Measurements from ENCODE around the gene ZNF200. TPM values are rescaled to one million over a fixed set of nuclear protein-coding genes. Genes with fewer than 3 reads are reported as not detected.

The ZNF200 gene
- total and polyA plus RNA-seq, 2 donors (not counting 1 experiment from before 2014, with no cell fraction given), result 2.7 to 20.1 TPM

DNA sequence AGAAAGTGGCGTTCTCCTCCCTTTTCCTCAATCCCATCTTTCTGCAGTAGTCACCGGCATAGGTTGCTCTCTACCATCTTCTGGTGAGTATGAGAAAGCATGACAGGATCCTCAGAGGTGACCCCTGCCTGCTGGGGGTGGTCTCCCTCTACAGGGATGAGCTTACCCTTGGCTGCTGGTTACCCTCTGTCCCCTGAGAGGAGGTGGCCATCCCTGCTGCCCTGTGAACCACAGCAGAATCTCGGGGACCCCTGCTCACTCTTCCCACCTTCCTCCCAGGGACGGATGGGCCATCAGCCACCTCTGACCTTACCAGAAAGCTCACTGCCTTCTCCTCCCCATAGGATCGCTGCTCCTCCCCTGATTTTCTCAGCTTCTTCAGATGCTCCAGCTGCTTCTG lies 13.6 kb upstream of the ZNF200 start:
- no peaks in the 10 kb centered on the region for H3K79me2 ChIP-seq (ENCODE audit: control insufficient read depth, insufficient read depth, low read length)
- intact Hi-C loops (cut with micrococcal nuclease), result no loop called here
- Mint-ChIP-seq H3K4me1 (no peaks in the 10 kb centered on the region), H3K27ac (no peak overlapping the region), H3K27me3 (peaks cover 29% of the 10 kb centered on the region), H3K9me3 (ENCODE audit: insufficient read depth) (no peaks in the 10 kb centered on the region), H3K4me3 (no peak overlapping the region)
- TF ChIP-seq, protein P1, sequence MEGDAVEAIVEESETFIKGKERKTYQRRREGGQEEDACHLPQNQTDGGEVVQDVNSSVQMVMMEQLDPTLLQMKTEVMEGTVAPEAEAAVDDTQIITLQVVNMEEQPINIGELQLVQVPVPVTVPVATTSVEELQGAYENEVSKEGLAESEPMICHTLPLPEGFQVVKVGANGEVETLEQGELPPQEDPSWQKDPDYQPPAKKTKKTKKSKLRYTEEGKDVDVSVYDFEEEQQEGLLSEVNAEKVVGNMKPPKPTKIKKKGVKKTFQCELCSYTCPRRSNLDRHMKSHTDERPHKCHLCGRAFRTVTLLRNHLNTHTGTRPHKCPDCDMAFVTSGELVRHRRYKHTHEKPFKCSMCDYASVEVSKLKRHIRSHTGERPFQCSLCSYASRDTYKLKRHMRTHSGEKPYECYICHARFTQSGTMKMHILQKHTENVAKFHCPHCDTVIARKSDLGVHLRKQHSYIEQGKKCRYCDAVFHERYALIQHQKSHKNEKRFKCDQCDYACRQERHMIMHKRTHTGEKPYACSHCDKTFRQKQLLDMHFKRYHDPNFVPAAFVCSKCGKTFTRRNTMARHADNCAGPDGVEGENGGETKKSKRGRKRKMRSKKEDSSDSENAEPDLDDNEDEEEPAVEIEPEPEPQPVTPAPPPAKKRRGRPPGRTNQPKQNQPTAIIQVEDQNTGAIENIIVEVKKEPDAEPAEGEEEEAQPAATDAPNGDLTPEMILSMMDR (IDR thresholded peaks at IDR 0.05), result no peak
- no peak for TF ChIP-seq EZH2 (IDR thresholded peaks at IDR 0.05; ENCODE audit: borderline replicate concordance, insufficient read depth, low read depth, low read length, poor library complexity, severe bottlenecking)
- no peak overlapping the region for H3K4me3 ChIP-seq (ENCODE audit: control extremely low read depth in 1 of 5, extremely low read depth in 1 of 5, insufficient read depth in 1 of 5, low read depth in 2 of 5, low read length in 4 of 5)
- ATAC-seq (ENCODE audit: low read depth) (no peak), DNase-seq (no peak)
- H3K36me3 ChIP-seq (replicated peaks in 1 of 2; ENCODE audit: control extremely low read depth in 1 of 2, control insufficient read depth in 1 of 2, extremely low read depth in 1 of 2, insufficient read depth in 2 of 2, low read length in 1 of 2), result no peaks in the 10 kb centered on the region
- H3K4me1 ChIP-seq (ENCODE audit: control insufficient read depth in 2 of 2, insufficient read depth in 2 of 2, low read length in 2 of 2), result no peaks in the 10 kb centered on the region
- H3K27ac ChIP-seq (ENCODE audit: low read length in 2 of 2), result no peak overlapping the region
- ChIA-PET POLR2A (no interaction called here), CTCF (no interaction called here)
- no peaks in the 10 kb centered on the region for H3K9me3 ChIP-seq (ENCODE audit: control extremely low read depth in 1 of 3, control insufficient read depth in 2 of 3, insufficient read depth in 1 of 3, low read length in 2 of 3)
- 85% methylated on average over 3 of the region's 5 CpGs for WGBS (ENCODE audit: insufficient coverage)
- no peak overlapping the region for H3K9ac ChIP-seq (ENCODE audit: low read length)
- no peaks in the 10 kb centered on the region for H4K20me1 ChIP-seq (ENCODE audit: control insufficient read depth, insufficient read depth, low read length, poor library complexity, severe bottlenecking)
- H3K27me3 ChIP-seq (replicated peaks in 1 of 4; ENCODE audit: control extremely low read depth in 1 of 4, control insufficient read depth in 3 of 4, insufficient read depth in 4 of 4, low read length in 3 of 4), result peaks cover 0 to 20% (median 0%) of the 10 kb centered on the region in 4 experiments
- no peak overlapping the region for H3K4me2 ChIP-seq (replicated peaks; ENCODE audit: low read depth, low read length, poor library complexity, severe bottlenecking)
- no peak overlapping the region for H2AFZ ChIP-seq (ENCODE audit: insufficient read depth, low read depth, low read length, poor library complexity, severe bottlenecking)

DNA sequence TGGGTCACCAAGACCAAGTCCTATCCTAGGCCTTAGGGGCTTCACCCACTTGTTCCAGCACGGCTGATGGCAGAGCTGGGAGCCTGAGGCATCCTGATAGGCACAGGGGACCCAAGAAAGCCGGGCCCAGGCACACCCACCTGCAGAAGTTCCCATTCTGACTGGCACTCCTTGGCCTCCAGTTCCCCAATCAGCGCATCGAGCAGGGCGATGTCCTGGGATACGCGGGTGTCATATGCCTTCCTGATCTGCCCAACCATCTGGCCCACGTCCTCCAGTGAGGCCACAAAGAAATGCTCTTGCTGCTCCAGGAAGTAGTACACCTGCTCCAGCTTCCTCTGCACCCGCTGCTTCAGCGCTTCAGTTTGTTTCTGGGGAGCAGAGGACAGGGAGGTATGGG lies 11.9 kb upstream of the ZNF200 start:
- H3K9ac ChIP-seq (ENCODE audit: low read length), result no peak overlapping the region
- H3K4me2 ChIP-seq (replicated peaks; ENCODE audit: low read depth, low read length, poor library complexity, severe bottlenecking), result no peak overlapping the region
- no peak for DNase-seq
- ChIA-PET CTCF (no interaction called here), POLR2A (no interaction called here)
- H3K4me1 Mint-ChIP-seq, result no peaks in the 10 kb centered on the region
- ATAC-seq (ENCODE audit: low read depth), result no peak
- H3K4me1 ChIP-seq (ENCODE audit: control insufficient read depth in 2 of 2, insufficient read depth in 2 of 2, low read length in 2 of 2), result no peaks in the 10 kb centered on the region
- no peak overlapping the region for H3K27ac Mint-ChIP-seq
- 45% methylated on average over 9 of the region's 10 CpGs for WGBS (ENCODE audit: insufficient coverage)
- H3K4me3 ChIP-seq (ENCODE audit: control extremely low read depth in 1 of 5, extremely low read depth in 1 of 5, insufficient read depth in 1 of 5, low read depth in 2 of 5, low read length in 4 of 5), result no peak overlapping the region
- no peak overlapping the region for H2AFZ ChIP-seq (ENCODE audit: insufficient read depth, low read depth, low read length, poor library complexity, severe bottlenecking)
- no peaks in the 10 kb centered on the region for H3K9me3 ChIP-seq (ENCODE audit: control extremely low read depth in 1 of 3, control insufficient read depth in 2 of 3, insufficient read depth in 1 of 3, low read length in 2 of 3)
- no peaks in the 10 kb centered on the region for H3K36me3 ChIP-seq (replicated peaks in 1 of 2; ENCODE audit: control extremely low read depth in 1 of 2, control insufficient read depth in 1 of 2, extremely low read depth in 1 of 2, insufficient read depth in 2 of 2, low read length in 1 of 2)
- intact Hi-C loops (cut with micrococcal nuclease), result no loop called here
- peaks cover 40% of the 10 kb centered on the region for H3K27me3 Mint-ChIP-seq
- no peak overlapping the region for H3K4me3 Mint-ChIP-seq
- no peaks in the 10 kb centered on the region for H3K79me2 ChIP-seq (ENCODE audit: control insufficient read depth, insufficient read depth, low read length)
- no peaks in the 10 kb centered on the region for H4K20me1 ChIP-seq (ENCODE audit: control insufficient read depth, insufficient read depth, low read length, poor library complexity, severe bottlenecking)
- no peak for TF ChIP-seq EZH2 (IDR thresholded peaks at IDR 0.05; ENCODE audit: borderline replicate concordance, insufficient read depth, low read depth, low read length, poor library complexity, severe bottlenecking)
- no peaks in the 10 kb centered on the region for H3K9me3 Mint-ChIP-seq (ENCODE audit: insufficient read depth)
- H3K27me3 ChIP-seq (replicated peaks in 1 of 4; ENCODE audit: control extremely low read depth in 1 of 4, control insufficient read depth in 3 of 4, insufficient read depth in 4 of 4, low read length in 3 of 4), result peaks cover 0 to 21% (median 0%) of the 10 kb centered on the region in 4 experiments
- H3K27ac ChIP-seq (ENCODE audit: low read length in 2 of 2), result no peak overlapping the region

All from B cell (primary cell).